DMS153 treated with DMSO at 0.1 percent for 48 hours (cell line): ENCODE measurements around the gene ALKBH5.
"Not testable (repeated sequence)": the region's sequence is repeated elsewhere in the genome, so short reads cannot be mapped to it uniquely, and the experiment has no call there.

ENCODE experiments used
- DNase-seq: peaks from one replicate; lab custom pipeline; 2025; ENCODE audit not compliant: unreplicated experiment; lab: John Stamatoyannopoulos, UW

The ALKBH5 gene

DNA sequence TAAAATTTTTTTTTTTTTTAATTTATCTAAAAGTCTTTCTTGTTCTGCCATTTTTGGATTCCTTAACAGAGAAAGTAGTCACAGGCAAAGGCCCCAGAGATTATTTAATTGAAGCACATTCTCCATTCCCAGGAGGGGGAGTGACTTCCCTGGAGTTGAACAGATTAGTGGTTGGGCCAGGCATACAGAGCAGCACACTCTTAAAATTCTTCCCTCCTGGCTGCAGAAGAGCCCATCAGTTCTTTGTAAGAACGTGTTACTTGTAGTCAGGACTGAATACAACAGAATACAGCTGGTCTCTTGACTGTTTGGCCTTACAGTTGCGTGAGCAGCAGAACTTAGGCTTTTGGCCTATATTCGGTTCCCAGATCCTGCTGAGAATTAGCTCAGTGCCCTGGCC lies 1.8 kb downstream of the ALKBH5 start:
- DNase-seq = no peak

DNA sequence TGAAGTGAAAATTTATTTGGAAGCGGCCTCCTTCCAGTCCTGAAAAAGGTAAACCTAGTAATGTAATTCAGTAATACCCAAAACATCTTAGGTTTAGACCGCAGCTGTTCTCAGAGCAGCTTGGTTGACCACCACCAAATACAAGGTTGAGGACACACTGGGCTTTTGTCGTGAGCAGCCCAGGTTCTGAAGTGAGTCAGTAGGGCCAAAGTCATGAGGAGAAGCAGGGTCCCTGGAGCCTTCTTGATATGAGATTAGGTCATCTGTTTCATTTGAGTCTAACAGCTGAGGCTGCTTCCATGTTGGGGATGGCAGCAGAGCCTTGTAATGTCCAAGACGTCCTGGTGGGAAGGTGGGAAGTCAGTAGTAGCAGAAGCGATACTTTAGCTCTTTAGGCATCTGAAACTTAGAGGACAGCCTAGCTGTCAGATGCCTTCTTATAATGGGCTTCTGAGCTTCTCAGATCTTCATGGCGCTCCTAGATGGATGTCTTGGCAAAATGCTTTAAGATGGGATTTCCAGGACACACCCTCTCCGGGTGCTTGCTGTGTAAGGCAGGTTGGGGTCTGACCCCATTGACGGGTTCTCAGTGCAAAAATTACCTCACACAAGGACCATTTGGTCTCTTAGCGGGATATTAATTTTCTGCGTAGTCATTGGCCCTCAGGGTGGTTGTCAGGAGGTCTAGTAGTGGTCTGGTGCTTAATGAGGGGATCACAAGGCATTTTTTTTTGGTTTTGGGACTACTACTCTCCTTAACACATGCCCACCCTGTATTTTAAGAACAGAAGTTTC lies 2.4 kb downstream of the ALKBH5 start:
- DNase-seq = no peak

GRCh38 chr17:18186627-18186982 lies 3.0 kb downstream of the ALKBH5 start:
- DNase-seq = no peak

DNA sequence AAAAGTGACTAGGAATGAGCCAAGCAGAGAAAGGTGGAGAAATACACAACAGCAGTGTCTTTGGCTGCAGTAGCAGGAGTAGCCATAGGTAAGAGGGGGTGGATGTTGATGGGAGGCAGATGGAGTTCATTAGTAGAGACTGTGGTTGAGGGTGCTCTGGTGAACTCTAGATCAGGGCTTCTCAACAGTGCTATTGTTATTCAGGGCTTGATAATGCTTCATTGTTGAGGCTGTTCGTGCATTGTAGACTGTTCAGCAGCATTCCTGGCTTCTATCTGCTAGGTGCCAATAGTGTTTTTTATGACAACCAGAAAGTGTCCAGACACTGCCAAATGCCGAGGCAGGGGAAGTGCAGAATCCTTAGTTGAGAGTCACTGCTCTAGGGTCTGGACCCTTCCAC lies 3.6 kb downstream of the ALKBH5 start:
- no peak for DNase-seq

- no peak for DNase-seq
Observed at GRCh38 chr17:18187821-18188761, 4.5 kb downstream of the ALKBH5 start.

- no peak for DNase-seq
Observed at GRCh38 chr17:18190628-18191235, 7.1 kb downstream of the ALKBH5 start.

DNA sequence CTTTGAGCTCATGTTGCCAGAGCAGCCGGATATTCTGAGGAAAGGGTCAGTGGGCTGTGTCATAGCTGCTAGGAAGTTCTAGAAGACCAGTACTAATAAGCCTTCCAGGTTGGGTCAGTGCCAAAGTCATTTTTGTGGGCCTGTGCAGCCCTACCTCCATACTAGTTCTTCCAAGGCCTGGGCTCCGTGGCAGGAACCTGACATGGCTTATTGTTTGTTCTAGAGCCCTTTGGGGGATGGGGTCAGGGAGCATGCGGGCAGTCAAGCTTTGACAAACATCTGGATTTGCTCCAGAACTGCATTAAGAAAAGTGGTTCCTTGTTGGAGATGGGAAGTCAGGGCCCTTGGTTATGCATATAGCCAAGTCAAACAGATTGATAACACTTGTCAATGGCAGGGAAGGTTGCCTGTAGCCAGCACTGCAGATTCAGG lies 7.6 kb downstream of the ALKBH5 start:
- DNase-seq = no peak

GRCh38 chr17:18191967-18192366 lies 8.3 kb downstream of the ALKBH5 start:
- DNase-seq = no peak

DNA sequence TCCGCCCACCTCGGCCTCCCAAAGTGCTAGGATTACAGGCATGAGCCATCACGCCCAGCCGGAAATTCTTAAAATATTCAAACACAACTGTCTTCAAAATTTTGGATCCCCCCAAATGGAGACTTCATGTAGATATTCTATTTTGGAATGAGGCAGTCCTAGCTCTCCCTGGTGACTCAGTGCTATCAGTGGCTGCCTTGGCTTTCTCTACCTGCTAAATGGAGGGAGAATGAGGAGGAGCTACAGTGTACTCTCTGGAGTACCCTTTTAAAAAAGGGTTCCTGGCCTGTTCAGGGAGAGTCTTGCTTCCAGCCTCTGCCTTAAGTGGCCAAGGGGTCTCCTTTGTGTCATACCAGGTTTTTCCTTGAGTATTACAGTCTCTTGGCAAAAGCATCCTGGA lies 10.8 kb downstream of the ALKBH5 start:
- DNase-seq = no peak

DNA sequence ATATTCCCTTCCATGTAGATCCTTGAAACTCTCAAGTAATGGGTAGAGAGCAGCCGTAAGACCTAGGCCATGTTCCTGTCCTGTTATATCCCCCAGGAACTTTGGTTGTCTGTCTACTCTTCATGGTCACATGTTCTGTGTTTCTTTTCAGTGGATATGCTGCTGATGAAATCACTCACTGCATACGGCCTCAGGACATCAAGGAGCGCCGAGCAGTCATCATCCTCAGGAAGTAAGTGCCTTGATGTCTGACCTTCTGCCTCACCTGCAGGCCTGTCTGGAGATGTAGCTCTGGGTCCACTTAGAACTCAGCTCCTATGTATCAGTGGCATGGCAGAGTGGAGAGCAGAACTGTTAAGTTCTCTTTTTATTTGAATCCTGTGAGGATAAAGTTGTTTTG lies 11.2 kb downstream of the ALKBH5 start:
- DNase-seq = no peak

DNA sequence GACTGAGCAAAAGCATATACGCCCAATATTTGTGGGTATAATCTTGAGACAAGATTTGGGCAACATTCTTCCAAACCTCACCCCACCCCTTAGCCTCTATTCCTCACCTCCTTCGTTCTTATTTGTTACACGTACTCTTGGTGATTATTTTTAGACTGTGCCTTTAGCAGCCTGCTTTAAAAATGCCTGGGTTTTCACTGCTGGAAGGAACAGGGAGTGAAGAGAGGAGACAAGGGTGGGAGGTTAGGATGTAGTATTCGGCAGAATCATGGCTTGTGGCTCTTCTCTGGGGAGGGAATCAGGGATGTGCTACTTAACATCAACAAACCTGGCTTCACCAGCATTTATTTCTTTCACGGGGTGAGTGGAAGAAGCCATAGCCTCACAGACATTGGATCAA lies 11.6 kb downstream of the ALKBH5 start:
- DNase-seq = no peak

DNA sequence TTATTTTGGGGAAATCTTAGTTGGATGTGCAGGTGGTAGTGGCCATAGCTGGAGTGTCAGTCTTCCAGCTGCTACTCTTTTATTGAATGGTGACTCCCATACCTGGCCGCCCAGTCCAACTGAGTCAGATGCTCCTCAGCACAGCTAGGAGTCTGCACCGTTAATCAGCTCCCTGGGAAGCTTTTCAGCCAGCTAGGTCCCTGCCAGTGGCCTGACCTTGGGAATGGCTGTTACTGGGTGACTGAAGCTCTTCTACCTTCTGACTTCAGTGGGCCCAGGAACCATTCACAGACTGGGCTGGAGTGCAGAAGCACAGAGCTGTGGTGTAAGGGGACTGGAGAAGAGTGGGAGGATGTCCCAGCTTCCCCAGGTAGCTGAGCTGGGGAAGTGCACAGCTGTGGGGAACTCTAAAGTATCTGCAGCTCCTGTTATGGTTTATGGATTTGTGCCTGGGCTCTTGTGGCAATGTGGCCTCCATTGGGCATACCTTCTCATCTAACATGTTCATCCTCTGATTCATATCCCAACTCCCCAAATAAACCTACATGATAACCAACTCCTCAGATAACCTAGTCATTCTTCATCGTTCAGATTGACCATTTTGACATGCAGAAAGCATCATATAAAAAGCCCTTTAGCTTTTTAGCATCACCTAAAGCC lies 14.0 kb downstream of the ALKBH5 start:
- no peak for DNase-seq

GRCh38 chr17:18198530-18198929 lies 14.9 kb downstream of the ALKBH5 start:
- no peak for DNase-seq

GRCh38 chr17:18201108-18201507 lies 17.5 kb downstream of the ALKBH5 start:
- no peak for DNase-seq

GRCh38 chr17:18203308-18203707 lies 19.7 kb downstream of the ALKBH5 start:
- no peak for DNase-seq

GRCh38 chr17:18205861-18206260 lies 22.2 kb downstream of the ALKBH5 start:
- no peak for DNase-seq

DNA sequence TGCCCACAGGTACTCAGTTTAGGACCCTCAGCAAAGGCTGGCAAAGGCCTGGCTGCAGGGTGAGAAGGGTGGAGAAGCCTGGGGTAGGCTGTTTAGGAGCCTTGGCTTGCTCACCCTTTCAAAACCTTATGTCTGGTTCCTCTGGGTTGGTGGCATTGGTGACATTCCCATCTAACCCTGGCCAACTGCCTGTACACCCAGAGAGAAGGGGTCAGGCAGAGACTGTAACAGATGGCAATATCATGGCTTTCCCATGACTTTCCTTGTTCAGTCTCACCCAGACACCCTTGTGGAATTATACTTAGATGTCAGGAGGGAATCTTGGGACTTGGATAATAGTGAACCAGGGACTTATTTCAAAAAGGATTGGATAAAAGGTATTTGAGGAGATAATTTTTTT lies 23.3 kb downstream of the ALKBH5 start:
- DNase-seq = no peak

DNA sequence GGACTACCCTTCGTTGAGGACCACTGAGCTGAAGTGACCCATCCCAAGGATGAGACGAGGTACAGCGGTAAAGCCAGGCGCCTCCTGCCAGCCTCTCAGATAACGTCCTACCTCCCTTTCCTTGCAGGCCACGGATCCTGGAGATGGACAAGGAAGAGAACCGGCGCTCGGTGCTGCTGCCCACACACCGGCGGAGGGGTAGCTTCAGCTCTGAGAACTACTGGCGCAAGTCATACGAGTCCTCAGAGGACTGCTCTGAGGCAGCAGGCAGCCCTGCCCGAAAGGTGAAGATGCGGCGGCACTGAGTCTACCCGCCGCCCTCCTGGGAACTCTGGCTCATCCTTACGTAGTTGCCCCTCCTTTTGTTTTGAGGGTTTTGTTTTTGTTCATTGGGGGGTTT lies 24.5 kb downstream of the ALKBH5 start:
- DNase-seq = no peak

- DNase-seq = no peak
Observed at GRCh38 chr17:18213666-18214270, 30.1 kb downstream of the ALKBH5 start.

GRCh38 chr17:18216906-18217305 lies 33.3 kb downstream of the ALKBH5 start:
- not testable (repeated sequence) for DNase-seq
